Ureter (tissue), 1 donor: ENCODE data around the gene OMA1. TPM values are rescaled to one million over a fixed set of nuclear protein-coding genes. Genes with fewer than 3 reads are reported as not detected.
"Not testable (repeated sequence)": the region's sequence is repeated elsewhere in the genome, so short reads cannot be mapped to it uniquely, and the experiment has no call there.

ENCODE experiments used
- DNase-seq: peaks from one replicate; pipeline ENCODE4 v3.0.0-alpha.2; 2020; ENCODE audit warnings: low spot score
- total RNA-seq: library from RNA; stranded (reverse); gene quantifications from one replicate; pipeline ENCODE4 v1.2.4, GENCODE V29; 2023
- donor health status: DM: yes; HTN: yes; CAD: no.

Gene OMA1
- total RNA-seq, 1 donor from 2014 or later: 50.8 TPM

GRCh38 chr1:58528518-58528917 lies 18.0 kb downstream of the OMA1 start:
- DNase-seq: no peak

GRCh38 chr1:58524353-58524945 lies 22.1 kb downstream of the OMA1 start:
- no peak for DNase-seq

GRCh38 chr1:58515794-58516401 lies 30.6 kb downstream of the OMA1 start:
- no peak for DNase-seq

GRCh38 chr1:58513956-58514355 lies 32.6 kb downstream of the OMA1 start:
- no peak for DNase-seq

GRCh38 chr1:58508629-58509028 lies 37.9 kb downstream of the OMA1 start:
- DNase-seq: no peak

- DNase-seq: no peak
Observed at GRCh38 chr1:58505286-58505685, 41.2 kb downstream of the OMA1 start.

- no peak for DNase-seq
Observed at GRCh38 chr1:58502519-58502918, 44.0 kb downstream of the OMA1 start.

GRCh38 chr1:58500043-58500442 lies 46.5 kb downstream of the OMA1 start:
- no peak for DNase-seq

GRCh38 chr1:58497499-58497898 lies 49.0 kb downstream of the OMA1 start:
- no peak for DNase-seq

GRCh38 chr1:58496042-58496441 lies 50.5 kb downstream of the OMA1 start:
- DNase-seq: no peak

GRCh38 chr1:58488914-58489313 lies 57.6 kb downstream of the OMA1 start:
- DNase-seq: not testable (repeated sequence)

GRCh38 chr1:58487002-58487401 lies 59.5 kb downstream of the OMA1 start:
- DNase-seq: no peak

- no peak for DNase-seq
Observed at GRCh38 chr1:58481962-58482361, 64.6 kb downstream of the OMA1 start.

GRCh38 chr1:58480191-58480590 lies 66.3 kb downstream of the OMA1 start:
- DNase-seq: no peak

- no peak for DNase-seq
Observed at GRCh38 chr1:58477390-58477789, 69.1 kb downstream of the OMA1 start.

- no peak for DNase-seq
Observed at GRCh38 chr1:58476179-58476578, 70.3 kb downstream of the OMA1 start.

- no peak for DNase-seq
Observed at GRCh38 chr1:58469476-58469875, 77.0 kb downstream of the OMA1 start.

GRCh38 chr1:58469016-58469415 lies 77.5 kb downstream of the OMA1 start:
- DNase-seq: no peak

GRCh38 chr1:58468612-58469011 lies 77.9 kb downstream of the OMA1 start:
- no peak for DNase-seq

GRCh38 chr1:58466630-58467241 lies 79.8 kb downstream of the OMA1 start:
- DNase-seq: no peak

- DNase-seq: no peak
Observed at GRCh38 chr1:58465825-58466629, 80.5 kb downstream of the OMA1 start.

GRCh38 chr1:58465176-58465575 lies 81.3 kb downstream of the OMA1 start:
- DNase-seq: no peak

- DNase-seq: no peak
Observed at GRCh38 chr1:58460469-58460868, 86.1 kb downstream of the OMA1 start.
